Uterus (tissue), 4 donors: Measurements from ENCODE around the gene ADCY3. TPM values are rescaled to one million over a fixed set of nuclear protein-coding genes. Genes with fewer than 3 reads are reported as not detected.
"Not testable (repeated sequence)": the region's sequence is repeated elsewhere in the genome, so short reads cannot be mapped to it uniquely, and the experiment has no call there.

Source experiments
- DNase-seq, 2 donors: peaks; one replicate each; pipeline ENCODE4 v3.0.0-alpha.2; 2019 to 2020
- H3K27ac ChIP-seq, 2 donors: fragments of 200-600 bp; sonication (generic); 1 replicate in 1 of 2; 2 replicates in 1 of 2; pipeline ENCODE4 v1.5.1; 2016 to 2018
- H3K27me3 ChIP-seq, 2 donors: fragments of 200-600 bp; sonication (generic); one replicate each; pipeline ENCODE4 v1.5.1; 2018 to 2019; ENCODE audit warnings: control low read depth in 1 of 2
- H3K36me3 ChIP-seq, 2 donors: fragments of 200-600 bp; sonication (generic); one replicate each; pipeline ENCODE4 v1.5.1; 2019; ENCODE audit warnings: control low read depth in 1 of 2
- H3K4me1 ChIP-seq, 2 donors: fragments of 200-600 bp; sonication (generic); one replicate each; pipeline ENCODE4 v1.5.1; 2018 to 2019; ENCODE audit warnings: control low read depth in 1 of 2
- H3K4me3 ChIP-seq, 2 donors: fragments of 200-600 bp; sonication (generic); 1 replicate in 1 of 2; 2 replicates in 1 of 2; pipeline ENCODE4 v1.5.1; 2018 to 2019; ENCODE audit warnings: mild to moderate bottlenecking in 1 of 2
- H3K9me3 ChIP-seq, 2 donors: fragments of 200-600 bp; sonication (generic); one replicate each; pipeline ENCODE4 v1.5.1; 2019; ENCODE audit warnings: control low read depth in 1 of 2
- POLR2A ChIP-seq, 2 donors: fragments of 450-650 bp; IDR thresholded peaks; one replicate each; pipeline ENCODE4 v1.6.1; 2016; ENCODE audit warnings: antibody characterized with exemption in 2 of 2, mild to moderate bottlenecking in 1 of 2, moderate library complexity in 1 of 2
- intact Hi-C: fragments of 100-400 bp; cut with DNase I; formaldehyde crosslinking; loops from one replicate; pipeline ENCODE4 v1.15.1; 2023; ENCODE audit warnings: low total_unique reads
- total RNA-seq, 4 donors: library from RNA; depleted of rRNA in 3 of 4; stranded (reverse); fragments of >200 nt in 3 of 4; gene quantifications; one replicate each; pipeline versions ENCODE4 v1.1.0 to v1.2.4, GENCODE V29; 2014 to 2023
- TF ChIP-seq, protein P1 (sequence below), 4 experiments: fragments of 200-600 bp in 2 of 4; fragments of 450-650 bp in 2 of 4; sonication (generic) in 2 of 4; IDR thresholded peaks; one replicate each; pipeline ENCODE4 v1.5.1; 2016 to 2019; ENCODE audit warnings: antibody characterized with exemption in 4 of 4, mild to moderate bottlenecking in 2 of 4, moderate library complexity in 1 of 4
- donor health status: DM: yes; HTN: yes; CAD: no.

The ADCY3 gene
- total RNA-seq, 4 donors from 2014 or later, result 37.9 to 104 (median 51.7) TPM

DNA sequence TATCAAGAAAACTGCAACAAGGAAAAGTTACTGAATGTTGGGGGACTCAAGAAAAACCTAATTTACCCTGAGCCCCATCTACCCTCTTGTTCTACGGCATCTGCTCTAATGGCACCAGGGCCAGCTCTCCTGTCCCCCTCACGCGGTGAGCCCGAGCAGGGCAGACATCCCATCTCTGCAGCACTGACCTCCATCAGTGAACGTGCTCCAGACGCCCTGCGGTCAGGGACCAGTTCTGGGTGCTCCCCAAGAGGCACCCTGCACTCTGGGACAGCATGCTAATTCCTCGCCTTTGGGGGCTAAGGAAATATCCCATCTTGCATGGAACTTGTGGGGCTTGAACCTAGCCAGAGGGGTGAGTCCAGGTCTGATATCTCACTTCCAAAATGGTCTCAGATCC lies 83.8 kb downstream of the ADCY3 start:
- H3K27ac ChIP-seq, result no peak overlapping the region
- TF ChIP-seq POLR2A (IDR thresholded peaks at IDR 0.05), result no peak
- TF ChIP-seq, protein P1, sequence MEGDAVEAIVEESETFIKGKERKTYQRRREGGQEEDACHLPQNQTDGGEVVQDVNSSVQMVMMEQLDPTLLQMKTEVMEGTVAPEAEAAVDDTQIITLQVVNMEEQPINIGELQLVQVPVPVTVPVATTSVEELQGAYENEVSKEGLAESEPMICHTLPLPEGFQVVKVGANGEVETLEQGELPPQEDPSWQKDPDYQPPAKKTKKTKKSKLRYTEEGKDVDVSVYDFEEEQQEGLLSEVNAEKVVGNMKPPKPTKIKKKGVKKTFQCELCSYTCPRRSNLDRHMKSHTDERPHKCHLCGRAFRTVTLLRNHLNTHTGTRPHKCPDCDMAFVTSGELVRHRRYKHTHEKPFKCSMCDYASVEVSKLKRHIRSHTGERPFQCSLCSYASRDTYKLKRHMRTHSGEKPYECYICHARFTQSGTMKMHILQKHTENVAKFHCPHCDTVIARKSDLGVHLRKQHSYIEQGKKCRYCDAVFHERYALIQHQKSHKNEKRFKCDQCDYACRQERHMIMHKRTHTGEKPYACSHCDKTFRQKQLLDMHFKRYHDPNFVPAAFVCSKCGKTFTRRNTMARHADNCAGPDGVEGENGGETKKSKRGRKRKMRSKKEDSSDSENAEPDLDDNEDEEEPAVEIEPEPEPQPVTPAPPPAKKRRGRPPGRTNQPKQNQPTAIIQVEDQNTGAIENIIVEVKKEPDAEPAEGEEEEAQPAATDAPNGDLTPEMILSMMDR (IDR thresholded peaks at IDR 0.05), result no peak
- intact Hi-C loops, result no loop called here
- H3K36me3 ChIP-seq, result no peaks in the 10 kb centered on the region
- H3K9me3 ChIP-seq, result no peaks in the 10 kb centered on the region
- no peak overlapping the region for H3K4me3 ChIP-seq
- H3K27me3 ChIP-seq, result no peaks in the 10 kb centered on the region
- H3K4me1 ChIP-seq, result no peaks in the 10 kb centered on the region
- DNase-seq, result no peak

DNA sequence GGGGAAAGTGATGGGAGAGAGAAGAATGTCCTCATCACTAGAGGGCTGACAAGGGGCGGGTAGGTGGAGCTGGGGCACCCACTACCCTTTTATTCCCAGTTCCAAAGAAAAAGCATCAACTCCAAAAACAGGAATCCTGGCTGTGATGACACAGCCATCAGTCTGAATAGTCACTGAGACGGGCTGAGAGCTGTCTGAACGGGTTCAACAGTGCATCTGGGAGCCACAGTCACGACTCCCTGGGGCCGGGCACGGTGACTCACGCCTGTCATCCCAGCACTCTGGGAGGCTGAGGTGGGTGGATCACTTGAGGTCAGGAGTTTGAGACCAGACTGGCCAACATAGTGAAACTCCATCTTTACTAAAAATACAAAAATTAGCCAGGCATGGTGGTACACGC lies 84.6 kb downstream of the ADCY3 start:
- H3K36me3 ChIP-seq, intact Hi-C loops, H3K4me1 ChIP-seq, DNase-seq, H3K9me3 ChIP-seq, H3K4me3 ChIP-seq, H3K27ac ChIP-seq, H3K27me3 ChIP-seq: not testable (repeated sequence)

DNA sequence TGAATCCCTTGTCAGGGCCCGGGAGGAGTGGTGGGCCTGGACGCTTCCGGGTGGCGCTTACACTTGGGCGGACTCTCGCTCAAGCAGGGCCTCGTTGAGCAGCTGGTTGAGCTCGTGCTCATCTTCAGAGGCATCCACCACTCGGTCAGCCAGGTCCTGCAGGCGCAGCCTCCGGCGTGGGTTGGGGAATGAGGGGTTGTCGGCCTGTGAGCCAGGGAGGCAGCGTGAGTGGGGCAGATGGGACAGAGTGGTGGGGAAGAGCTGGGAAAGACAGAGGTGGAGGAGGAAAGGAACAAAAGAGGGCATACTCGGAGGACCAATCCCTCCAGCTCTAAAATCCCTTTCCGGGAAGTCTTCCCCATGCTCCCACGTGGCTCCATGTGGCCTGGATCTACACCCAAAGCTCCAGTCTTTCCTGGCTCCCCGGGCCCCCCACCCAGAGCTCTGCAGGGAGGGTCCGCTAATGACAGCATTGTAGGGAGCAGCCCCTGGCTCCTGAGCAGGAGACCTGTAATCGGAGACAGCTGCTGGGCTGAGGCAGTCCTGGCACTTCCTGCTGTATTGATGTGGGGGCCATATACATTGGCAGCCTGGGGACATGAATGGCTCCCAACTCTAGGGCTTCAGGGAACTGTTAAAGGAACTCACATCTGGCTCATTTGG lies 85.2 kb downstream of the ADCY3 start:
- DNase-seq, result no peak
- no peaks in the 10 kb centered on the region for H3K27me3 ChIP-seq
- H3K9me3 ChIP-seq, result no peaks in the 10 kb centered on the region
- intact Hi-C loops, result no loop called here
- no peaks in the 10 kb centered on the region for H3K4me1 ChIP-seq
- no peak overlapping the region for H3K4me3 ChIP-seq
- TF ChIP-seq, protein P1 (IDR thresholded peaks at IDR 0.05), result no peak
- TF ChIP-seq POLR2A (IDR thresholded peaks at IDR 0.05), result no peak
- H3K27ac ChIP-seq, result no peak overlapping the region
- H3K36me3 ChIP-seq, result no peaks in the 10 kb centered on the region

DNA sequence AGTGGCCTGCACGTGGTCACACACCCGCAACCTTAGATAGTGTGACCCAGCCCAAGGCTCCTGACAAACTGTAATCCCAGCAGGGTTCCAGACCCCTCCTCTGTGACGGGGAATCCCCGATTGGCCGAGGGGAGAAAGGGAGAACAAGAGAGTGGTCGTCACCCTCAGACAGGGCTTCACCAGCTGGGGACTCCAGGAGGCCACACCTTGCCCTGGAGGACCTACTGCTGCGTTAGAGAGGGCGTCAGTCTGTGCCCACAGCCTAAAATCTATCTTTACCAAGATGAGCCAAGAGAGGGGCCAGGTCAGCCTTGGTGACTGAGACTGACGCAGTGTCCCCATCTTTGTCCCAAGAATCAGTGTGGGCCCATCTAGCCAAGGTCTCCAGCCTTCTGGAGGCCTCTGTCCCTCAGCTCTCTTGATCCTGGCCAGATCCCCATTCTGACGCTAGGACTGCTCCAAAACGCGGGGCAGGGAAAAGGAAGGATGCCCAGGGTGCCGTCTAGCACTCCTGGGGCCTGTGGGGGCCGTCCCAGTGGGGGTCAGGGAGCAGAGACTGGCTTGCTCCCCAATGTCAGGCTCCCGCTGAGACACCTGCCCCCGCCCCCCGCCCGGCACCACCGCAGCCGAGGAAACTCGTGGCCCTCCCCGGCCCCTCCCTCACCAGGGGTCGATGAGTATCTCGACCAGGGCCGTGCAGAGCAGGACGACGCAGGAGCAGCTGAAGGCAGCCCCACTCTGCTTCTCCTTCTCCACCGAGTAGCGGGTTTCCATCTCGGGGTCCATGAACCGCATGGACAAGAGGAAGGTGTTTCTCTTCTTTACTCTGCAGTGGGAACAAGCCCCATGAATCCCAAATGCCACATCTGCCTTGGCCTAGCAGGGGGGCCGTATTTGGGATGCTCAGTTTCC lies 86.0 kb downstream of the ADCY3 start:
- Histone ChIP-seq H3K4me1 (no peaks in the 10 kb centered on the region), H3K9me3 (no peaks in the 10 kb centered on the region), H3K27me3 (no peaks in the 10 kb centered on the region), H3K36me3 (no peaks in the 10 kb centered on the region), H3K4me3 (no peak overlapping the region), H3K27ac (no peak overlapping the region)
- DNase-seq, result no peak
- TF ChIP-seq POLR2A (IDR thresholded peaks at IDR 0.05), result no peak
- TF ChIP-seq, protein P1 (IDR thresholded peaks at IDR 0.05), result no peak
- intact Hi-C loops, result no loop called here

DNA sequence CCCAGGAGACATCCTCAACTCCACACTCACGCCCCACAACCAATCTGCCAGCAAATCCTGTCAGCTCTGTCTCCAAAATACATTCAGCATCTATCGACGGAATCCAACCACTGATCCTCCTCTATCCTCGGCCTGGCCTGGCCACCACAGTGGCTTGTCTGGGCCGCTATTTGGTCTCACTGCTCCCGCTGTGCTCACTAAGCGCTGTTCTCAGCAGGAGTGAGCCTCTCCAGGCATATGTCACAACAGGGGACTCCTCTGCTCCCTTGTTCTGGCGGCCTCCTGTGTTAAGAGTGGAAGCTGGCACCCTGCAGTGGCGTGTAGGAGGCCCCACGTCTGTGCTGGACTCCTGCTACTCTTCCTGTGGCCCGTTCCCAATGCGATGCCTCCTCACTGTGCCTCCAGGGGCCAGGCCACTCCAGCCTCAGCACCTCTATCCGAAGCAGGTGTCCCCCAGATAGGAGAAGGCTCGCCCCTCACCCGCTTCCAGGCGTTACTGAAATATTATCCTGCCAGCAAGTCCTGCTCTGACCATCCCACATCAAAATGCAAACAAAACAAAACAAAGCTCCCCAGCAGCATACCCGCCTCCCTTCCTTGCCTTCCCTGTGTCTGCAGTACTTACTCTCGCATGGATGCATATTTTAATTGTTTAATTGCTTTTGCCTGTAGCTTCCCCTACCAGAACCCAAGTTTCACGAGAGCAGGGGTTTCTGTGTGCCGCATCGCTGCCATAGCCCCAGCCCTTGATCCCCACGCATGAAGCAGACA lies 86.9 kb downstream of the ADCY3 start:
- intact Hi-C loops, result no loop called here
- TF ChIP-seq, protein P1 (IDR thresholded peaks at IDR 0.05), result no peak
- TF ChIP-seq POLR2A (IDR thresholded peaks at IDR 0.05), result no peak
- Histone ChIP-seq H3K27me3 (no peaks in the 10 kb centered on the region), H3K4me1 (no peaks in the 10 kb centered on the region), H3K27ac (no peak overlapping the region), H3K36me3 (no peaks in the 10 kb centered on the region), H3K4me3 (no peak overlapping the region), H3K9me3 (no peaks in the 10 kb centered on the region)
- DNase-seq, result no peak
